22Rv1 (cell line): ENCODE results near the gene PSORS1C2.

ENCODE experiments used
- H3K27ac ChIP-seq: fragments of 450-650 bp; 2 replicates; pipeline ENCODE4 v1.5.1; 2017
- ZFX ChIP-seq: fragments of 450-650 bp; IDR thresholded peaks from 2 replicates; pipeline ENCODE4 v1.6.1; 2017; ENCODE audit warnings: antibody characterized with exemption, borderline replicate concordance
- TF ChIP-seq, protein P1 (sequence below): fragments of 450-650 bp; IDR thresholded peaks from 2 replicates; pipeline ENCODE4 v1.5.1; 2017; ENCODE audit warnings: mild to moderate bottlenecking

The PSORS1C2 gene

DNA sequence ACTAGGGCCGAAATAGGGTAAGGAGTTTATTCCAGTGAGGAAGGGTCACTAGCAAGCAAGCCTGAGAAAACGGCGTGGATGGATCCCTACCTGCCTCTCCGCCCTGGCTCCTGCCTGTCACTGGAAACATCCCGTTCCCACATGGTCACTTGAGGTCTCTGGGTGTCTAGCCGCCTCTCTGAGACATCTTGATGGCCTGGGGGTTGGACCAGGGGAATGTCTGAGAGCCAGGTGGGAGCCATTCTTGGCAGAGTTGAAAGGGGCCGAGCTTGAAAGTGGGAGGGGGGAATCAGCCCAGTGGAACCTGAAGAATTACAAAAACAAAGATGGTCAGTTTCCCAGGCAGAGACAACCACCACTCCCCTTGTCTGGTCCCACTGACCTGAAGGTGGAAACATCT, 17.8 kb upstream of the PSORS1C2 start:
- H3K27ac ChIP-seq, result peak overlapping the region; percentile 74; the same call in 1 of the 2 replicates
- no peak for TF ChIP-seq ZFX
- TF ChIP-seq, protein P1, sequence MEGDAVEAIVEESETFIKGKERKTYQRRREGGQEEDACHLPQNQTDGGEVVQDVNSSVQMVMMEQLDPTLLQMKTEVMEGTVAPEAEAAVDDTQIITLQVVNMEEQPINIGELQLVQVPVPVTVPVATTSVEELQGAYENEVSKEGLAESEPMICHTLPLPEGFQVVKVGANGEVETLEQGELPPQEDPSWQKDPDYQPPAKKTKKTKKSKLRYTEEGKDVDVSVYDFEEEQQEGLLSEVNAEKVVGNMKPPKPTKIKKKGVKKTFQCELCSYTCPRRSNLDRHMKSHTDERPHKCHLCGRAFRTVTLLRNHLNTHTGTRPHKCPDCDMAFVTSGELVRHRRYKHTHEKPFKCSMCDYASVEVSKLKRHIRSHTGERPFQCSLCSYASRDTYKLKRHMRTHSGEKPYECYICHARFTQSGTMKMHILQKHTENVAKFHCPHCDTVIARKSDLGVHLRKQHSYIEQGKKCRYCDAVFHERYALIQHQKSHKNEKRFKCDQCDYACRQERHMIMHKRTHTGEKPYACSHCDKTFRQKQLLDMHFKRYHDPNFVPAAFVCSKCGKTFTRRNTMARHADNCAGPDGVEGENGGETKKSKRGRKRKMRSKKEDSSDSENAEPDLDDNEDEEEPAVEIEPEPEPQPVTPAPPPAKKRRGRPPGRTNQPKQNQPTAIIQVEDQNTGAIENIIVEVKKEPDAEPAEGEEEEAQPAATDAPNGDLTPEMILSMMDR, result no peak

DNA sequence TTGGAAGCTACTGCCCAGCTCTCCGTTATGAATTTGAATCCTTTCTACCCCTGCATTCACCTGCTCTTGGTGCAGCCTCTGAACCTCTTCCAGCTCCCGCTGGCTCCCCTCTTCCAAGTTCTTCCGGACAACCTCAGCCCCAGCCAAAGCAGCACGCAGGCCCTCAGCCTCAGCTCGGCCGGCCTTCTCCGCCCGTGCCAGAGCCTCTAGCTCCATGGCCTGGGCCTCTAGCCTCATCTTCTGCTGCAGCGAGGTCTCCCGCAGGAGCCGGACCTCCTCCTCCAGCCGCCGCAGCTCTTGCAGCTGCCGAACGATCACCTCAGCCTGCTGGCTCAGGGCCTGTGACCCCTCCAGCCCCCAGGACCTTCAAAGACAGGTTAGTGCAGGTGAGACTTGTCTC, 15.6 kb upstream of the PSORS1C2 start:
- TF ChIP-seq, protein P1, result no peak
- no peak for TF ChIP-seq ZFX
- no peak overlapping the region for H3K27ac ChIP-seq

DNA sequence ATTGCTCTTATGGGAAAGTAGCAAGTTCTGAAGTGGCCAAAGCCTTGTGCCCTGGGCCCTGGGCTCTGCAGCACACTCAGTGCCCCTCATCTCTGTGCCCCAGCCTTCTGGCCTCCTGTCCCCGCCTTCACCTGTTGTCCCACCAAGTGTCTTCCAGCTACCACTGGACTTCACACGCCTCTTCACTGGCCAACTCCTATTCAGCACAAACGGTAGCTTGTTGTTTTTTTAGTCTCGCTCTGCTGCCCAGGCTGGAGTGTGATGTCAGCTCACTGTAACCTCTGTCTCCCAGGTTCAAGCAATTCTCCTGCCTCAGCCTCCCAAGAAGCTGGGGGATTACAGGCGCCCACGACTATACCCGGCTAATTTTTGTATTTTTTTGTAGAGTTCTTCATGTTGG, 13.9 kb upstream of the PSORS1C2 start:
- no peak for TF ChIP-seq ZFX
- TF ChIP-seq, protein P1, result no peak
- no peak overlapping the region for H3K27ac ChIP-seq

DNA sequence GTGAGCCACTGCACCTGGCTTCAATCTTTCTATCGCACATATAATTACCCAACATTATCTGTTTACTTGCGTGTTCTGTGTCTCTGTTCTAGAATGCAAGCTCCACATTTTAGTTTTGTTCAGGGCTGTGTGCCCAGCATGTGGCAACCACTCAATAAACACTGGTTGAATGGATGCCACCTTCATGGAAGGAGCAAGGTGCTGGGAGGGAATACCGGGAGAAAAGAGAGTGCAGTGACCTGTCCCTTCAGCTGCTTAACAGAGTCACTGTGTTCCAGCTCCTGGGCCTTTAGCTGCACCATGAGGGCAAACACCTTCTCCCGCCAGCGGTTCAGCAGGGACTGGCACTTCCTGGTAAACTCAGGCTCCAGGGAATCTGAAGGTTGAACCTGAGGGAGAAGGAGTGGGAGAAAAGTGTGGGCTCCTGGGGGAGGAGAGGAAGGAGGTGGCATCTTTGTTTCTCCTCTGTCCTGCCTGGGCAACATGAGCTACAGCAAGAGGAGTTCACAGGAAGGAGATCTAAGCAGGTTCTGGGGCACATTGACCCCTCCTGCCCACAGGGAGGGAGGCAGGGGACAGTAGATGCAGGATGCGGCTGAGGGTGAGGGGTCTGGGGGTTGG, 11.1 kb upstream of the PSORS1C2 start:
- no peak for TF ChIP-seq ZFX
- TF ChIP-seq, protein P1, result no peak
- H3K27ac ChIP-seq, result no peak overlapping the region

DNA sequence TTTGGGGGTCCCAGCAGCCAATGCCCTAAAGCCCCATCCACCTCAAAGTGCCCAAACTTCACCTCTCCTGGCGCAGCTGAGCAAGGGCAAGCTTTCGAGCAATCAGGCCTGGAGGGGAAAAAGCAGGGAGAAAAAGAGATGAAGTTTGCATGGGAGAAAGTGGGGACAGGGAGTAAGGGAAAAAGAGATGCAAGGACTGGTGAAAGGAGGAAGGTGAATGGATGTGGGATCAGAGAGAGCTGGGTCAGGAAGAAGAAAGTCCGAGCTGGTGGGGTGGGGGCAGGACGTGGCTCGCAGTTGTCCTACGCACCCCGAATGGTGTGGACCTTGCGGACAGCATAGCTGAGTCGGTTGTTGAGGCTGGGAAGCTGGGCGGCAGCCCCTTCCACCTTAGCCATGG, 6.5 kb upstream of the PSORS1C2 start:
- no peak overlapping the region for H3K27ac ChIP-seq
- TF ChIP-seq ZFX, result no peak
- TF ChIP-seq, protein P1, result no peak

DNA sequence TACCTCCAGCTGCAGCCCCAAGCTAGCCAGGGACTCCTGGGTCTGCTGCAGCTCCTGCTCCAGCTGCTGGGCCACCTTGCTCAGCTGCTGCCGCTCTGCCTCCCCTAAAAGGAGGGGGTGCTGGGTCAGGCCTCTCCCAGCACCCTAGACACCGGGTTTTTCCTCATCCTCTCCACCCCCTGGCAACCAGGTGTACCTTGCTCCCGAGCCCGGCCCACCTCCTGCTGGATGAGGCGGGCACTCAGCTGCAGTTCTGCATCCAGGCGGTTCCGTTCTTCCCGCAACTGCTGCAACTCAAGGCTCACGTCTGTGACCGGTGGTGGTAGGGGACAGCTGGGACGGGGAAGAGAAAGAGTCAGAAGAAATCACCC, 6.1 kb upstream of the PSORS1C2 start:
- H3K27ac ChIP-seq, result no peak overlapping the region
- TF ChIP-seq, protein P1, result no peak
- no peak for TF ChIP-seq ZFX

DNA sequence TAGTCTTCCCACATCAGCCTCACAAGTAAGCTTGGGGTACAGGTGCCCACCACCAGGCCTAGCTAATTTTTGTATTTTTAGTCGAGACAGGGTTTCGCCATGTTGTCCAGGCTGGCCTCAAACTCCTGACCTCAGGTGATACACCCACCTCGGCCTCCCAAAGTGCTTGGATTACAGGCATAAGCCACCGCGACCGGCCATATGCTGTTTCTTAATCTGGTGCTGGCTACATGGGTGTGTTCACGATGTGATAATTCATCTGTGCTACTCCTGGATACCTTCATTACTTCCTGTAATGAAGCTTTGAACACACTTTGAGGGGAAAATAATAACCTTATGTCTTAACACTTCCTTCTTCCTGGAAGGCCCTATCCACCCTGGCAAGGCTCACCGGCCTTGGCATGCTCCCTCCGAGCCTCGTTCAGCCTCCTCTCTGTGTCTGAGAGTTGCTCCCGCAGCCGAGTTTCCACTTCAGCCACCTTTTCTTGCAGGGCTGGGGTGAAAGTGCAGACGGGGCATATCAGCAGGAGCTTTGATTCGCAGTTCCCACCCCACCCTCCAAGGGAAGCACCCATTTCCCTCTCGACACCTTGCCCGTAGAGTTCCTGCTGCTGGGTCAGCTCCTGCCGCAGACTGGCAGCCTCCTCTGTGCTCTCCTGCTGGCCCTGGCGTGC, 5.6 kb upstream of the PSORS1C2 start:
- TF ChIP-seq, protein P1, result no peak
- no peak for TF ChIP-seq ZFX
- H3K27ac ChIP-seq, result no peak overlapping the region
